Hematopoietic multipotent progenitor cell treated with erythropoietin and hydrocortisone succinate and interleukin-3 and kit ligand, for 17 days (in vitro differentiated cells): ENCODE measurements around the gene FCGBP.
"Not testable (repeated sequence)": the region's sequence is repeated elsewhere in the genome, so short reads cannot be mapped to it uniquely, and the experiment has no call there.

ENCODE experiments used
- DNase-seq: peaks from one replicate; pipeline ENCODE4 v3.0.0-alpha.2; 2015; ENCODE audit warnings: low spot score

The FCGBP gene

DNA sequence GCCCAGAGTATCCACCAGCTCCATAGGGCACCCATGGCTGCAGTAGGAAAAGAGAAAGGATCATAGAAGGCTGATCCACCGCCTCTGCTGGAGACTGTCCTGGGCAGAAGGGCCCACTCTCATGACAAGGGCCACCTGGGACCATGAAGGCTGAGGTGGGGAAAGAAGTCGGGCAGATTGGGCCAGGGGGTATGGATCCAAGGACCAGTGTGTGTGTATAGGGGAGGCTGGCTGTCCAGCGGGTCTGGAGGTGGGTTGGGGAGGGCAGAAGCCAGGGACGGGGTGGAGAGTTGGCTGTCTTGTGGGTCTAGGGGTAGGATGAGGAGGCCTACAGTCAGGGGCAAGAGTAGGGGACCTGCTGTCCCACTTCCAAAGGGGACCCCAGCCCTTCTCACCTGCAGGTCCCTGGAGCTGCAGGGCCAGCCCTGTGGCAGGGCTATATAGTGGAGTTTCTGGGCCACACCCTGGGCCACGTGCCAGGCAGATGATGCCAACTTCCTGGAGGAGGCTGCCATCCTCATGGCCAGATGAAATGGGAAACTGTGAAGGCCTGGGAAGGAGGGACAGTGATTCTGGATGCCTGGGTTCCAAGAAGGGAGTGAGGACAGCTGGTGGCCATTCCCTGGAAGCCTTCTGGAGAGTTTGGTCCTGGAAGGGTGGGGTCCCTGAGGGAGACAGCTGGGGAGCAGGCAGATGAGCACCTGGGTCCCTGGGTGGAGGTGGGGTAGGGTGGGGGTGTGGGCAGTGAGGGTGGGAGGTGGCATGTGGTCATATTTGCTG lies at the start of gene FCGBP:
Gene FCGBP, minus strand, starts transcription at position 51 of the 780 bp plus-strand sequence.
- DNase-seq: no peak

DNA sequence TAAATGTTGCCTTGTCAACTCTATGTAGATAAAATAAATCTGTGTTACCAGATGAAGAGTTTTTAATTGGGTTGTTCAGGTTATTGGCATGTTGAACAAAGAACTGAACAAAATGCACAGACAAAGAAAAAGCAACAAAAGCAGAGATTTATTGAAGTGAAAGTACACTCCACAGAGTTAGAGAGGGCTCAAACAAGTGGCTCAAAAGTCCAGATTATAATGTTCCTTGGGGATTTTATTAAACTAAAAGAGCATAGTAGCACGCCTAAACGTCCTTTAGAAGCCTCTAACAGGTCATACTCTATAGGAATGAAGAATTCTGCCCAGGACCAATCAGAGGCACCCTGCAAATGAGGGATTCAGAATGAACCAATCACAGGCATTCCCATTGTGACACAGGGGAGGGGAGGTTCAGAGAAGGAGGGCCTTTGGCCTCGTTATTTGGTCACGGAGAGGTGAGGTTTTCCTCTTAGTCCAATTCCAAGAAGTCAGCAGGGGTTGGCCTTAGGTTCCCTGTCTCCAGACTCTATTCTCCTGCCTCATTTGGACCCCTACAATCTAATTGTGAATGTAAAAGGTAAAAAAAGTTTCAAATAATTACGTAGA lies 49.4 kb upstream of the FCGBP start:
- no peak for DNase-seq

DNA sequence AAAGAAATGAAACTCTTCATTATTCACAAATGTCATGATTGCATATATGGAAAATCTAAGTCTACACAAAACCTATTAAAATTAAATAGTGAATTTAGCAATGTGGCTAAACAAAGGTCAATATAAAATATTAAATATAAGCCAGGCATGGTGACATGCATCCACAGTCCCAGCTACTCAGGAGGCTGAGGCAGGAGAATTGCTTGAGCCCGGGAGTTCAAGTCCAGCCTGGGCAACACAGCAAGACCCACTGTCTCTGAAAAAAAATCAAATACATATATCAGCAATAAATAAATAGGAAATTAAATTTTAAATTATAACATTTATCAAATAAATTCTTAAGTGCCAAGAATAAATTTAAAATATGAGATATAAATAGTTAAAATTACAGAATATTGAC lies 48.4 kb upstream of the FCGBP start:
- no peak for DNase-seq

DNA sequence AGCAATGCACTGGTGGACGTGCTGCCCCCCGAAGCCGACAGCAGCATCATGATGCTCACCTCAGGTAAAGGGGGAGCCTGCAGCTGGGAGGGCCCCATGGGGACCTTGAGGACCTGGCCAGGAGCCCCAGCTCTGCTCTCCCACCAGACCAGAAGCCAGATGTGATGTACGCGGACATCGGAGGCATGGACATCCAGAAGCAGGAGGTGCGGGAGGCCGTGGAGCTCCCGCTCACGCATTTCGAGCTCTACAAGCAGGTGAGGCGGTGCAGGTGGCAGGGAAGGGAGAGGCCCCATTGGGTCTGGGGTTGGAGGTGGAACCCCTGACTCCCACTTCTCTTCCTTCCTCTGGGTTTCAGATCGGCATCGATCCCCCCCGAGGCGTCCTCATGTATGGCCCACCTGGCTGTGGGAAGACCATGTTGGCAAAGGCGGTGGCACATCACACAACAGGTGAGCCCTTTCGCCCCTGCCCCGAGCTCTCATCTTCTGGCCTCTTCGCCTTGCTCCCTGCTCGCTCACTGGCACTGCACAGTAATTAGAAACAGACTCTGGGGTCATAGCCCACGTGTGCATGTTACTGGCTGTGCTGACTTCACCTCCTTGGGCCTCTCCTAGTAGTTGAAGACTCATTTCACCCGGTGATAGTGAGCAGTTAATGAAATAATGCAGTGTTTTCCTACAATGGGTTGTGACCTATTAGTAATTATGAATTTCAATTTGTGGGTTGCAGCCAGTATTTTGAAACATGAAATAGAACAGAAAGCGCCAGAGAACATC lies 40.1 kb upstream of the FCGBP start:
- DNase-seq: no peak

DNA sequence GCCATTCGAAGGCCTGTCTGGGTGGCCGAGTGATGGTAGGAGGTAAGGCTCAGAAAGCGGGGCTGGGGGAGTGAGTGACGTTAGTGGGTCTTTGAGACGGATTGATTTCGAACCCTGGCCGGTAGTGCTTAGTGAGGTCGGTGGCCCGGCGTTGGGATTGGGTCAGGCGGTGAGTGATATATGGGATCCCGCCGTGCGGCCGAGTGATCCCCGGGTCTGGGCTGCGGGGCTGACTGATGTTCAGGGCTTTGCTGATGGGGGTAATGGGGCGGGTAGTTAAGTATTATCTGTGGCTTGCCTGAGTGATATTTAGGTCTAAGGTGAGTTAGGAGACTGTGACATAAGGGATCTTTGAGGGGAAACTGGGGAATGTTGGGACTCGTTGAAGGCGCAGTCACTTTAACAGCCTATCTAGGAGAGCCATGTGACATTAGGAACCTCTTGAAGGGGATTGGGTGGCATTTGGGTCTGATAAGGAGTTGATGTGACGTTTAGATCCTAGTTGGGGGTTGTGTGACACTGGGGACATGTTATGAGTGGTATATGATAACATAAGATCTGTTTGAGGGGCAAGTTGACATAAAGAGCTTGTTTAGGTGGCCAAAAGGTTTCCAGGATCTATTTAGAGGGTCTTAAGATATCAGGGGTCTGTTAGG lies 37.1 kb upstream of the FCGBP start:
- peak; percentile 38 for DNase-seq

- DNase-seq: peak; percentile 98
These were observed 36.4 kb upstream of the FCGBP start, which contains the start of gene PSMC4 for GRCh38 chr19:39970675-39971379. Gene PSMC4, plus strand, starts transcription at chr19:39971165. Its CDS starts 38 bp downstream, at chr19:39971203.

DNA sequence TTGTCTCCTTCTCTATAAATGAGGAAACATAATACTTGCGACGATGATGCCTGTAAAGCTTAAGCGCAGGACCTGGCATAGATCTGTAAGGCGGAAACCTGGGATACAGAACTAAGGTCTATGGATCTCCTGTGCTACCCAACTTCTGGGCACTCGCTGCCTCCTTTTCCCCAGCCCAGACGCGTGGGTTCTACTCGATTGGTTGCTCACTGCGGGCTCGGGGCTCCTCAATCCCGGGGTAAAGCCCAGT lies 35.9 kb upstream of the FCGBP start:
- DNase-seq: no peak

GRCh38 chr19:39969681-39970424 lies 35.4 kb upstream of the FCGBP start:
- no peak for DNase-seq

GRCh38 chr19:39969266-39969665 lies 34.8 kb upstream of the FCGBP start:
- DNase-seq: no peak

DNA sequence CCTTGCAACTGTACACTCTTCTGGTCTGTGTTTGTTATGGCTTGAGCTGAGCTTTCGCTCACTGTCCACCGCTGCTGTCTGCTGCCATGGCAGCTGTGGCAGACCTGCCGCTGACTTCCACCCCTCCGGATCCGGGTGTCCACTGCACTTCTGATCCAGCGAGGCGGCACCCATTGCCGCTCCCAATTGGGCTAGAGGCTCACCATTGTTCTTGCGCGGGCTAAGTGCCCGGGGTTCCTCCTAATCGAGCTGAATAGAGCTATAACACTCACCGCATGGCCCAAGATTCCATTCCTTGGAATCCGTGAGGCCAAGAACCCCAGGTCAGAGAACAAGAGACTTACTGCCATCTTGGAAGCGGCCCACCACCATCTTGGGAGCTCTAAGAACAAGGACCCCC lies 34.4 kb upstream of the FCGBP start:
- no peak for DNase-seq

DNA sequence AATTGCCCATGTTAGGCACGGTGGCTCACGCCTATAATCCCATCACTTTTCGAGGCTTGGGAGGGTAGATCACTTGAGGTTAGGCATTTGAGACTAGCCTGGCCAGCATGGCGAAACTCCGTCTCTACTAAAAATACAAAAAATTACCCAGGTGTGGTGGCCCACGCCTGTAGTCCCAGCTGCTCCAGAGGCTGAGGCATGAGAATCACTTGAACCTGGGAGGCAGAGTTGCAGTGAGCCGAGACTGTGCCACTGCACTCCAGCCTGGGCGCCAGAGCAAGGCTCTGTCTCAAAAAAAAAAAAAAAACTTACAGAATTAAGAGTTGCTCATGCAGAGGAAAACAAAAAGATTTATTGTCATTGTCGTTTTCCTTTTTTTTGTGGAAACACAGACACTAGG lies 33.1 kb upstream of the FCGBP start:
- DNase-seq: no peak

DNA sequence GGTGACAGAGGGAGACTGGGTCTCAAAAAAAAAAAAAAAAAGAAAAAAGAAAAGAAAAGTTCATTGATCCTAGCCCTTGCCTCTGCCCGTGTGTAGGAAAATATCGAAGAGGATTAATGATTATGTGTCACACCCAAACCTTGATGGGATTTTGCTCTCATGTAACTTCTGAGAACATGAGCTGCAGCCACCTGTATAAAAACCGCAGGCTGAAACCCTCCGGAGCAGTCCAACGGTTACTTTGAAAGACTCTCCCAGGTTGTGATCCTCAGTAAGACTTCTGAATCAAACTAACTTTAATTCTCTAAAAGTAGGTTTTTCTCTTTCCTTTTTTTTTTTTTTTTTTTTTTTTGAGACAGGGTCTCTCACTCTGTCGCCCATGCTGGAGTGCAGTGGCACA lies 32.2 kb upstream of the FCGBP start:
- DNase-seq: no peak

- DNase-seq: no peak
These were observed 29.5 kb upstream of the FCGBP start for GRCh38 chr19:39963898-39964297.

GRCh38 chr19:39959407-39959806 lies 25.0 kb upstream of the FCGBP start:
- not testable (repeated sequence) for DNase-seq

DNA sequence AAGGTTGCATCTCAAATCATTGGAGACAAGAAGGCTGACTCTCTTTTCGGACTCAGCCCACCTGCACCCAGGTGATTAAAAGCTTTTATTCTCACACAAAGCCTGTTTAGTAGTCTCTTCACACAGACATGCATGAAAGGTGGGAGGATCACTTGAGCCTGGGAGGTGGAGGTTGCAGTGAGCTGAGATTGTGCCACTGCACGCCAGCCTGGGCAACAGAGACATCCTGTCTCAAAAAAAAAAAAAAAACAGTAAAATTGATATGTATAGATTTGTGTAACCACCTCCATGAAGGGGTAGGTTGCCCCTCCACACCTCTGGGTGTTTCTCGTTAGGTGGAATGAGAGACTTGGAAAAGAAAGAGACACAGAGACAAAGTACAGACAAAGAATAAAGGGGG lies 24.5 kb upstream of the FCGBP start:
- DNase-seq: not testable (repeated sequence)

- not testable (repeated sequence) for DNase-seq
These were observed 23.5 kb upstream of the FCGBP start for GRCh38 chr19:39957886-39958285.

DNA sequence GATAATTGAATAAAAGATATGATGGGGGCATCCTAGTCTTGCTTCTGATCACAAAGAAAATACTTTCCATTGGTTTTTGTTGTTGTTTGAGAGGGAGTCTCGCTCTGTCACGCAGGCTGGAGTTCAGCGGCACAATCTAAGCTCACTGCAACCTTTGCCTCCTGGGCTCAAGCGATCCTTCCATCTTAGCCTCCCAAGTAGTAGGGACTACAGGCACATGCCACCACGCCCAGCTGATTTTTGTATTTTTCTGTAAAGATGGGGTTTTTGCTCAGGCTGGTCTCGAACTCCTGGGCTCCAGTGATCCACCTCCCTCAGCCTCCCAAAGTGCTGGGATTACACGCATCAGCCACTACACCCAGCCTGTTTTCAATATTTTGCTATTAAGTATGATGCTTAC lies 19.5 kb upstream of the FCGBP start:
- no peak for DNase-seq

DNA sequence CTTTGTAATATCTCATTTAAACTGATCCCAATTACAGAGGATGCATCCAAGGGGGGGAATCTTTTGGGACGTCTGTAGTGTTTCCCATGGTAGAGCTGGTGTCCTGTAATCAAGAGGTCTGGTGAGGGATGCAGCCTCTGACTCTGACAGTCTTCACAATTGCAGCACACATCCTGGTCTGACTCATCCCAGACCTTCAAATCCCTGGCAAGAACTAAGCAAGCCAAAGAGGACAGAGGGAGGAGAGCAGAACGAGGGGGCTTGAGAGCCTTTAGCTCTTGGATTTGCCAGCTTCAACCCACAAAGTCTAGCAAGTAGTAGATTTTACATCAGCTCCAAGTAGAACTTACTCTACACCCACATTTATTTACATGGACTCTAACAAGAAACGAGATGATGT lies 17.3 kb upstream of the FCGBP start:
- no peak for DNase-seq

DNA sequence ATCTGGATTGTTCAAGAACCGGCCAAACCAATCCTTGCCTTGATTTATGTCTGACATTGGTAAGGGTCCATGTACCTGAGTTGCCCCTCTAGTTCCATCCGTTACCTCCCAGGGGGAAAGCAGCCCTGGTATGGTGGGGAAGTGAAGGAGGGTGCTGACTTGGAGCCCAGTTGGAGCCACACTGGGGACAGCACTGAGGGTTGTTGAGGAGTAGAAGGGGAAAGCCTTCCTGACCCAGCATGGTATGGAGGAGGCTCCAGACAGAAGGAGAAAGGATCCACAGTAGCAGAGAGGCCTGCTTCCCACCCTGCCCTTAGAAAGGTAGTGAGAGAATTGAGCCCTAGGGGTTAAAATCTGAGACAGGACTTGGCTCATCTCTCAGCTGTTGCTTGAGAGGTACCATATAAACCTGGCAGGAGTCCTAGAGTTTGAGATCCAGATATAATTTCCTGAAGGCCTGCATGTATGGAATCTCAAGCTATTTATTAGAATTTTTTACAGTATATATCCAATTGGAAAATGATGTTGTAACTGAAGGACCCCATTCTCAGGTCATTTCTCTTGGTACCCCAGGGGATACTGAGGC lies 16.7 kb upstream of the FCGBP start:
- no peak for DNase-seq

DNA sequence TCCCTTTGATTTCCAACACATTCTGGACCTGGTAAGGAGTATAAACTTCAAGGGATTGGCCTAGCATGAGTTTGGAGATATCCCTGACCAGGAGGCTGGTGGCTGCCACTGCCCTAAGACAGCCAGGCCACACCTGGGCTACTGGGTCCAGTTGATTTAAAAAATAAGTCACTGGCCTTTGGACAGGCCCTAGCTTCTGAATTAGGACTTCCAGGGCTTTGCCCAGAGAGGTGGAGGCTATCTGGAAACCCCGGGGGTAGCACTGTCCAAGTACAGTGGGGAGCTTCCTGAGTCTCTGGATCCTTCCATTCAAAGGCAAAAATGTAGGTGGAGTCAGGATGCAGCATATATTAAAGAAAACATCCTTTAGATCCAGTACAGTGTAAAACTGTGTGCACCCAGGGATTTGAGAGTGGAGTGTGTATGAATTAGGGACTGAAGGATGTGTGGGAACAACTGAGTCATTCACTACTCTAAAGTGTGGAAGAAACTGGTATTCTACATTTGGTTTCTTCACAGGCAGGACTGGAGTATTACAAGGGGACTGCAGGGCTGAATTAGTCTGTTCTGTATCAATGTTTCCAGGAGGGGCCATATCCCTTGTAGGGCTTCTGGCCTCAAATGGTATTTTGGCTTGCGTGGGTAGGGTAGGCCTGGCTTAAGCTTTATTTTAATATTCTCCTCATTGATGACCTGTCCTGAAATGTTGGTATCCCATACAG lies 14.8 kb upstream of the FCGBP start:
- no peak for DNase-seq
